Measurements from ENCODE around the gene EXOC2. TPM values are rescaled to one million over a fixed set of nuclear protein-coding genes. Genes with fewer than 3 reads are reported as not detected.

The EXOC2 gene
- total and polyA plus RNA-seq, 2 of the 13 experiments (the other 11 are each of a cell fraction or from before 2014, with no cell fraction given): 12.6 to 22.9 TPM

- TF ChIP-seq NR2F1 (CRISPR knock-in tag; IDR thresholded peaks at IDR 0.05) (no peak), SOX6 (IDR thresholded peaks at IDR 0.05) (no peak), SOX6 (CRISPR knock-in tag; IDR thresholded peaks at IDR 0.05) (0 out of 2 replicates have a peak, but pooled peaks have one; percentile 1), ZNF362 (CRISPR knock-in tag; IDR thresholded peaks at IDR 0.05; ENCODE audit: borderline replicate concordance) (no peak), EED (CRISPR knock-in tag; IDR thresholded peaks at IDR 0.05) (no peak), NCOA1 (CRISPR knock-in tag; IDR thresholded peaks at IDR 0.05) (no peak; the same call in 1 of the 2 replicates), SCMH1 (CRISPR knock-in tag; IDR thresholded peaks at IDR 0.05; ENCODE audit: borderline replicate concordance) (no peak), NFE2L1 (CRISPR knock-in tag; IDR thresholded peaks at IDR 0.05; ENCODE audit: borderline replicate concordance) (no peak), LRRFIP1 (CRISPR knock-in tag; conservative IDR thresholded peaks at IDR 0.05) (no peak), ZMAT3 (CRISPR knock-in tag; conservative IDR thresholded peaks at IDR 0.05) (0 out of 2 replicates have a peak, but pooled peaks have one; percentile 16), ZNF550 (CRISPR knock-in tag; IDR thresholded peaks at IDR 0.05; ENCODE audit: borderline replicate concordance) (0 out of 2 replicates have a peak, but pooled peaks have one; percentile 34), KDM3A (CRISPR knock-in tag; IDR thresholded peaks at IDR 0.05; ENCODE audit: low read depth) (0 out of 2 replicates have a peak, but pooled peaks have one; percentile 6), ZNF569 (CRISPR knock-in tag; IDR thresholded peaks at IDR 0.05; ENCODE audit: borderline replicate concordance) (no peak), TSC22D2 (CRISPR knock-in tag; IDR thresholded peaks at IDR 0.05; ENCODE audit: borderline replicate concordance) (no peak), ZNF414 (CRISPR knock-in tag; IDR thresholded peaks at IDR 0.05) (peak; percentile 23; the same call in 1 of the 2 replicates), KLF16 (CRISPR knock-in tag; IDR thresholded peaks at IDR 0.05) (no peak), ZC3H13 (CRISPR knock-in tag; IDR thresholded peaks at IDR 0.05) (no peak), CEBPZ (IDR thresholded peaks at IDR 0.05; ENCODE audit: low read length) (no peak), MAFK (conservative IDR thresholded peaks at IDR 0.05 in 1 of 2, IDR thresholded peaks at IDR 0.05 in 1 of 2; ENCODE audit: low read length in 2 of 2) (no peak), MED13 (CRISPR knock-in tag; IDR thresholded peaks at IDR 0.05) (no peak; the same call in 1 of the 2 replicates), ZNF878 (CRISPR knock-in tag; IDR thresholded peaks at IDR 0.05) (0 out of 2 replicates have a peak, but pooled peaks have one; percentile 39)
Observed at GRCh38 chr6:692356-692851, 535 bp downstream of the EXOC2 start (continued).

Measured in HepG2 (cell line).